Middle frontal gyrus (tissue), 1 donor: Measurements from ENCODE around the gene RASSF4.
A peak's percentile ranks its signal among the peaks of the same experiment; 100 is the strongest.

Source experiments
- DNase-seq: peaks from one replicate; pipeline ENCODE4 v3.0.0-alpha.2; 2015; ENCODE audit warnings: low spot score; ENCODE audit errors: extremely low spot score

The RASSF4 gene

DNA sequence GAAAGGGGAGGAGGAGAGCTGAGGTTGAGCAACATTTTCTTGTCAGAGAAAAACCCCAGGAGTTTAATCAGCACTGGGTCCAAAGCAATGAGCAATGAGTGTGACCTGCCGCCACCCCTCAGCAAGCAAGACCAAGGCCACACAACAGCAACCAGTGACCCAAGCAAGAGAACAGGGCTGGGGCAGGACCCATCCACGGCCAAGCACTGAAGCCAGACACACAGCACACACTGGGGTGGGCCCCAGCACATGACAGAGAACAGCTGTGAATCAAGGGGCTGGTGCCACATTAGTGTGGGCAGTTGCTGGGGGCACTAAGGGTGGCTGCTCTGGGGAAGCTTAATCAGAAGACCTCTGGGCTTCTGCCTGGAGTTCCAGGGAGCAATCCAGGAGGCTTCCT, 32.2 kb upstream of the RASSF4 start:
- no peak for DNase-seq

DNA sequence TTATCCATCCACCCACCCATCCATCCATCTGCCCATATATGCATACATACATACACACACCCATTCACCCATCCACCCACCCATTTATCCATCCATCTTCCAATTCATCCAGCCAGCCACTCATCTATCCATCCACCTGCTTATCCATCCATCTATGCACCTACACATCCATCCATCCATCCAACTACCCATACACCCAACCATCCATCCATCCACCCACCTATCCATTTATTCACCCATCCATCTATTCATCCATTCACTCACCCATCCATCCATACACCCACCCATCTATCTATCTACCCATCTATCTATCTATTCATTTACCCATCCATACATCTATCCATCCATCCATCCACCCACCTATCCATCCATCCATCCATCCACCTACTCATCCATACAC, 31.1 kb upstream of the RASSF4 start:
- DNase-seq, result no peak

DNA sequence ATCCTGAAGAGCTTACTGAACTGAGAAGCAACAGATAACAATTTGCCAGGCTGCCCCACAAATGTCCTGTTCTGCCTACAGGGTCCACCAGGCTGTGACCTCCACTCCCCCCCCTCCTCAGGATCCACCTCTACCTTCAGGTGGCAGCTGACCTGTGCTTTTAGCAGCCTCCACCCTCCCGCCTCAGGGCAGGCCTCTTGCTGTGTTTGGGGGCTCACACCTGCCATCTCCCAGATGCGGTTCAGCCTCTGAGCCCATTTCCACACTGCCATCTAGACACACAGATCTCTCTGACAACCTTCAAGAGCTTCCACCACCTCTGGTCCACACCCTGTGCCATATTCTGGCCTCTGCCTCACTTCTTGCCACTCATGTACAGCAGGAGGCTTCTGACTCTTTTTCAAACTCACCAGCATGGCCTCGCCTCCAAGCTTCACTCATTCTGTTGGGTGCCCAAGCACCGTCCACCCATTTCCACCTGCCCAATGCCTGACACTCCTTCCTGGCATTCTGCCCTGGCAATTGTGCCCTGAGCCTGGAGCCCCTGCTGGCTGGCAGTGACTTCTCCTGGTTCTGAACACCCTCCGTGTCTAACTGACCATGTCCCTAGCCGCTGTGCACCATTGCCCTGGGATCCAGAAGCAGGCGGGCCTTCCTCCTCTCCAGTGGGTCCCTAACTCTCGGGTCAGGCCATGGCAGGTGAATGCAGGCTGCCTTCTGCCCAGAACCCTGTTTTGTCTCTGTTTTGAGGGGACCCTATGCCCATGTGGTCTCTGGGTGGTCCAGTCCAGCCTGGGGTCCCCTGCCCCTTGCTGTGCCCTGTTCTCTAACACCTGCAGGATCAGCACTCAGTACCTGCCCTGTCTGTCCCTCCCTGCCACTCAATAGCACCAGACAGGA, 30.0 kb upstream of the RASSF4 start:
- no peak for DNase-seq

DNA sequence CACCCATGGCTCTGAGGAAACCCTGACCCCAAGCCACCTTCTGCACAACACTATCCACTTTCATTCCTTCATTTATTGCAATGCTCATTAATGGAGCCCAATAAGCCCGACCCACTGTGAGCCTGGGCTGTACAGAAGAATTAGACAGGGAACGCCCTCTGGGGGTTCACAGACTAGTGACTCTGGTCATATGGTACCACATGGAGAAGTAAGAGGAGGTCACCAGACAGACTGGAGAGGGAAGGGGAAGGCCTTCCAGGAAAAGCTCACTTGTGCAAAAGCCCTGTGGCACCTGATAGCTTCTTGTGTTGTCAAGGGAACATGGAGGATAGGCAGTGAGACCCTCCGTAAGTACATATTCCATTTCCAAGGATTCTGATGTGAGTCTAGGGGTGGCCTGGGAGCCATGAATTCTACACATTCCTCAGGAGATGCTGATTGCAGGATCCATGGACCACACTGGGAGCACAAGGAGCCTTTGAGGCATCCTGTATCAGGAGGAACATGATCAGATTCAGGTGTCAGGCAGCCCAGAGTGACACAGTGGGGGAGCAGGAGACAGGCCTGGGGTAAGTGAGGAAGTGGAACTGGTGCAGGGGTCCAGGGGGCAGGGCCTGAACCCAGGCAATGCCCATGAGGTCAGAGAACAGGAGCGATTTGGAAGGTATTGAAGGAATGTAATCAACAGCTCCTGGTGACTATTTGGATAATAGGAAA, 28.5 kb upstream of the RASSF4 start:
- no peak for DNase-seq

DNA sequence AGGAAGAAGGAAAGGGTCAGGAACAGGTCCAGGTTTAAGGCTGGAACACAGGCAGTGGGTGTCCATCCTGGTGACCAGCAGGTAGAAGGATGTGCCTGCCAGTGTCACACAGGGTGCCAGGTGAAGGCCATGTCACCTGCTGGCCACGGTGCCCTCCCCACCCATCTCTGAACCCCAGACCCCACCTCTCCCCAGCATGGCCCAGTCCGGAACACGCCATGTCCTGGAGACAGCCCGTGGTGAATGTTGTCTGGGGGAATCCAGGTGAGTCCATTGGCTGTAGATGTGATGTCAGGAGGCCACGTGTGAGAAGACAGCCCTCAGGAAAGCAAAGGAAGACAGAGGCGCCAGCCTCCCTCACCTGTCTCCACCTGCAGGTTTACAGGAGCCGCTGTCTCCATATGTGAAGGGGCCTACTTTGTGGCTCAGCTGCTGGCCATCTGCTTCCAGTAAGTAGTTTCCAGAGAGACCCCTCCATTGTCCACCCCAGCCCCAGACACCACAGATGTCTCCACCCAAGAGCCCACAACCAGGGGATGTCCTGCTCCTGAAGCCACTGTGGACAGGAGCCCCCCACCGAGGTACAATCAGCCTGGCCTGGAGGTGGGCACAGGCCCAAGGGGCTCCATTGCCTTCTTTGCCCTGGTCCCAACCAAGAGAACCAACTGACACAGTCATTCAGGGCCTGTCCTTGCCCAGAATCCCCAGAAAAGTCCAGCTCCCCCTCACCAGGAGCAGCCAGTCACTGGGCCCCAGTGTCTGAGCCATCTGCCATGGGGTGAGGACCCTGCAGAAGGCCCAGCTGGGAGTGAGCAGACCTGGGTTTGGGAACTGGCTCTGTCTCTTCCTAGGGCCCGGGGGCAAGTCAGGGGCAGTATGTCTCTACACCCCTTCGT, 27.7 kb upstream of the RASSF4 start:
- DNase-seq, result no peak

DNA sequence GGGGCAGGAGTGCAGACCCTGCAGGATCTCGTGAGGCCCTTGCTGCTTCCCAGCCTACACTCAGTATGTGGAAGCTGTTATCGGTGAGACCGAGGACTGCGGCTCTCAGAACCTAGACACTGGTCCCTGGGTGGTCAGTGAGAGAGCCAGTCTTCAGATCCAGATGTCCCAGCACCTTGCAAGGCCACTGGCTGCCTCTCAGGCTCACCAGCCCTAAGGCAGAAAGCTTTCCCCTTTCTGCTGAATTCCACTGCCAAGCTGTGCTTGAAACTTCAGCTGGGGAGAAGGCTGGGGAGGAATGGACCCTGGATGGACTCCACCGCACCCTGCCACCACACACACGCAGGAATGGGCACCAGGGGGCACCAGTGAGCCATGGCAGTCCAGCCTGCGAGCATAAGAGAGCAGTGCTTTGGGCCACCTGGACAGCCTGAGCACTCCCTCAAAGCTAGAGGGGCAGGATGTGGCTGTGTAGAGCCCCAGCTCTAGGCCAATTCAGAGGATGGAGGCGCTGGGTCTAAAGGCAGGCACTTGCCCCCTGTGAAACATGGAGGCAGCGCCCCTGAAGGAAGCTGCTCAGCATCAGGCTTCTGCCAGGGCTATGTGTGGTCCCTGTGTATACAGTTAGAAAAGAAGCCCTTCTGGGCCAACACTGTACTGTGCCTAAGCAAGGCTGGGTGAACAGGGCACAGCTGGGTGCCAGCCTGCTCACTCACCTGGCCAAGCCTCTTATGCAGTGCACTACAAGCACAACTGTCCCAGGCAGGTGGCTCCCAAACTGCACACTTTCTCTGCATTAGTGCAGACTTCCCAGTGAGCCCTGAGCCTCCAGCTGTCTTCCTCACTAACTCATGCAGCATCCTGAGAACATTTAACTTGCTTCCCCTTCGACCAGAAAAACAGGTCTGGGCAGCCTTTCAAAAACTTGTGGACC, 26.8 kb upstream of the RASSF4 start:
- peak; percentile 68 for DNase-seq

DNA sequence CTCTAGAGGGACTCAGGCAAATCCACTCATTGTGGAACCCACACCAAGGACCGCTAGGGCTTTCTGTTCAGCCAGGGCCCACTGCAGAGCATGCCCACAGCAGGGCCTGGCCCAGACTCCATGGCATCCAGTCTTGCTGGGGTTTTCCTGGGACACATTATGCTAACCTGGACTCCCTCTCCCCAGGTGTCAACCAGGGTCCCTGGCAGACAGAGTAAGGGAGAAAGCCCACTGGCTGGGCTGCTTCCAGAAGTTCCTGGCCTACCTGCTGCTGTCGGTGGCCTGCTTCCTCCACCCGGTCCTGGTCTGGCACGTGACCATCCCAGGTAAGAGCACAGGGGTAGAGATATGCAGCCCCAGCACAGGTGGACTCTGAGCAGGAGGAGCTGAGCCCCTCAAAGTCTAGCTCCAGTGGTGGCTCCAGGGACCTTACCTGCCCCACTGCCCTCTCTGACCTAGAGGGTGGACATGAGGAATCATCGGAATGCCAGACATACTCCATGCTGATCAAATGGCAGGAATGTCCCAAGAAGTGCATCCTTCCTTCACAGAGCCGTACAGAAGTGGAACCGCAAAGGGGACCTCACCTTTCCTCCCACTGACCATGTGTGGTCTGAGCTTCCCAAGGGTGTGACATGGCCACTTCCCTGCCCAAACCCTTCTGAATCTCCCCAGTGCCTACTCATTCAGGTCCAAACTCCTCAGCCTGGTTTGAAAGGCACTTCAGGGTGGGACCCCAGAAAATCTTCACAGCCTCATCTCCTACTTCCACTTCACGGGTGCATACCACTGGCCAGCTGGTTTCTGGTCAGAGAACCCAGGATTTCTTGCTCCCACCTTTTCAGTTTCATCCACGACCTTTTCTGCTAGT, 25.9 kb upstream of the RASSF4 start:
- DNase-seq, result no peak

DNA sequence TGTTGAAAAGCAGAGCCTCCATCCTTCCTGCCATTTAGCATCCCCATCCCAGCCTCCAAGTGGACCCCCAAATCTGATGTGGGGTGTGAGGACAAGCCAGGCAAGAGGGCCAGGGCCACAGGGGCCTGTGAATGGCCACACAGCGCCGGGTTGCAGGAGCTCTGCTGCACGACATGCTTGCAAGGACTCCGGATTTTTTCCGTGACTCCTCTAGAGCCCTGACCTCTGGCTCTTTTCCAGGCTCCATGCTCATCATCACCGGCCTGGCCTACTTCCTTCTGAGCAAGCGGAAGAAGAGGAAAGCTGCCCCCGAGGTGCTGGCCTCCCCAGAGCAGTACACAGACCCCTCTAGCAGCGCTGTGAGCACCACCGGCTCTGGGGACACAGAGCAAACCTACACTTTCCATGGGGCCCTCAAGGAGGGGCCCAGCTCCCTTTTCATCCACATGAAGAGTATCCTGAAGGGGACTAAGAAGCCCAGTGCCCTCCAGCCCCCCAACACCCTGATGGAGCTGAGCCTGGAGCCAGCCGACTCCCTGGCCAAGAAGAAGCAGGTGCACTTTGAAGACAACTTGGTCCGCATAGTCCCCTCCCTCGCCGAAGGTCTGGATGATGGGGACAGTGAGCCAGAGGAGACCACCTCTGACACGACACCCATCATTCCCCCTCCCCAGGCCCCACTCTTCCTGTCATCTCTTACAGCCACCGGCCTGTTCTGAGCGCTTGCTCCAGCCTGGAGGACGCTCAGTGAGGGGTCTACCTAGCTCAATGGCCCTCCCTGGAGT, 25.0 kb upstream of the RASSF4 start:
- DNase-seq, result no peak

DNA sequence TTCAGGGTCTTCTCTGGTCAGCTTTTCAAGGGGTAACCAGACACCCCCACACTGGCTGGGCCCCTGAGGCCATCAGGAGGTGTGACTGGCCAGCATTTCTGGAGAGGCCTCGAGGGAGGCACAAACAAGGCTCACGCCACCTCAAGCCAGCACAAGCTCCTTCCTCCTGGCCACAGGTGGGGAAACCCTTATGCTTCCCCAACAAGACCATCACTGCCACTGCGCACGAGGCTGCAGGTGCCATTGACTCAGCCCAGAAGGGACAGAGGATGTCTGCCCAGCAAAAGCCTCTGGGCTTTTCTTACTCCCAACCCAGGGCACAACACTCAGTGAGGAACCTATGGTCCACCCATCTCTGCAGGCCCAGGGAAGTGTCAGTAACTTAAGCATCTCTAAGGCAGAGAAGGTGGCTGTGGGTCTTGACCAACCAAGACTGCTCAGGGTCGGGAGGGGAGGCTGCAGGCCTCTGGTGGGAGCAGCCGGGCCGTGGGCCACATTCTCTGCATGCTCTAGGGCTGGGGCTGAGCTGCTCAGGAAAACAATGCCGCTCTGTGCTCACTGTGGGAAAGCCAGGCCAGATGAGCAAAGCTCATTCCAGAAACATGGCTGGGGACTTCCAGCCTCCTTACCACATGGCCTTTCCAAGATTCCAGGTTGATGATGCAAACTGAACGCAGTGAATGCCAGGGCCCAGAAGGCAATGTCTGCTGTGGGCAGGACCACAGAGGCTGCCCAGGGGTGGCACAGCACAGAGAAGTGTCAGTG, 24.2 kb upstream of the RASSF4 start:
- peak; percentile 8 for DNase-seq

DNA sequence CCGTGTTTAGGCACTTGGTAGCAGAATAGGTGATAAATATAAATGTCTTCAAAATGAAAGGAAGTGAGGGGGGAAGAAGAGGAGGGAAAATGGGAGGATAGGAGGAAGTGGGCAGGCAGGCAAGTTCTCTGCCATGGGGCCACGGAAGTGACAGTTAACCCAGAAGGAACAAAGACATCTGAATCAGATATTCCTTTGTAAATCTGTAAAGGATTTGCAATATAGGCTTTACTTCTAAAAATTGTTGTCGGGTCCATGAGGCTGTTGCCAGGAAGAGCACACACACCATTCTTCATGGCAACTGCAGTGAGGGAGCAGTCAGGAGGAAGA, 23.7 kb upstream of the RASSF4 start:
- no peak for DNase-seq

DNA sequence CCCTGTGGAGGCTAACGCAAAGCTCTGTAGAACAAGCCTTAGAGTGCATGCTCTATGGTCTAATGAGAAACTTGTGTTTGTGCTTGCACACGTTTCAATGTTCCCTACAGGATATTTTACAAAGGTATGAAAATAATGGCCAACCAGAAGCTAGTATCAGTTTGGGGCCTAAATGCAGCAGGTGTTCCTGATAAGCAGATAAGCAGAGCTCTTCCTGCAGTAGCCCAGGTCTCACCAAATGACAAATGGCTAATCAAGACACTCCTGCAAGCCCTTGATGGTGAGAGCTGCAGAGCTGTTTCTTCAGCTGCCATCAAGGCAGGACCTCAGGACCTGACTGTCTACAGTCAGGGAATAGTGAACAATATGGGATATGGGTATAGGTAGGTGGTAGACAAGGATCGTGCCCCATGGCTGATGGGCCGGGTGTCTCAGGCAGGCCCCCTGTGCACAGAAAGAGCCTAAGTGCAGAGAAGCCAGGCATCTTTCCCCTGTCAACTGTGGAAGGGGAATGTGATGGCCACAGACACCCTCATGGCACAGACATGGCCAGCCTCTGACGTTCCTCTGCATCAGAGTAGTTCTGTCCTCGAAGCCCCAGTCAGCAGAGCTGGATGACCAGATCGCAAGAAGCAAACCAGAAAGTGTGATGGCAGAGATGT, 23.2 kb upstream of the RASSF4 start:
- DNase-seq, result no peak

DNA sequence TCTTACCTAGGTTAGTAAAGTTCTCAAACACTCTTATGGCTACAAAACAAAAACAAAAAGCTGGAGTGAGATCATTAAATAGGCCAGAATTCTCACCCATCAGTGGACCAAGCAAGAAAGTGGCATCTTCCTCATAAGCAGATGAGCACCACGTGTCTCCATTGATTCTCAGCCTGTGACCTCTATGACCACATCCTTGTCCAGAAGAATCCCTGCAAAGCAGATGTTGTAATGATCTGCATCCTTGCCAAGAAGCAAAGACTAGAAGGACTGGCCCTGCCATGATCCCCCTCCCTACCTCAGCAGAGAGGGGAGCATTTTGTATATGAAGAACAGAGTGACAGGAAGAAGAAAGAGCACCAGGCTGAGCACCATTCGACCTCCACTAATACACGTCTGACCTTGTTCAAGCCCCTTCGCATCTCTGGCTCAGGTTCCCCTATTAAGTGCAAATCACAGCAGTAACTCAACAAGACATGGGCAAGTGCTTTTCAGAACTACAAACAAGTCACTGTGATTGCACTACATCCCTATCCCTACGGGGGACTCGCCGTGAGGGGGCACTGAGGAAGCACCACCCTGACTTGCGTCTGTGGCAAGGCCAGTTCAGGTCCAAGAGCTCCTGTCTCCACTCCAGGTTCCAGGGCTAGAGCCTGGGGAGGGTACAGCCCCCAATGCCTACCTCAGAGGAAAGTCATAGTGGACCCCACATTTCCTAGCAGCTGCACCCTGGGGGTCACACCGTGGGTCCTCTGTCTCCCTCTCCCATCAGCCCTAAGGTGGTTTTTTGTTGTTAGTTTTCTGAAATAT, 22.2 kb upstream of the RASSF4 start:
- no peak for DNase-seq

DNA sequence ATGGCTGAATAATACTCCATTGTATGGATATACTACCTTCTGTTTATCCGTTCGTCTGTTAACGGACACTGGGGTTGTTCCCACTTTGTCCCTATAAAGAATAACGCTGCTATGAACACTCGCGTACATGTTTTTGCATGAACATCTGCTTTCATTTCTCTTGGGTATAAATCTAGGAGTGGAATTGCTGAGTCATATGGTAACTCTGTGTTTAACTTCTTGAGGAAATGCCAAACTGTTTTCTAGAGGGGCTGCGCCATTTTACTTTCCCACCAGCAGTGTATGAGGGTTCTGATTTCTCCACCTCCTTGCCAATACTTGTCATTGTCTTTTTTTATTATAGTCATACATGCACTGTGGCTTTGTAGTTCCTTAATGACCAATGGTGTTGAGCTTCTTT, 20.6 kb upstream of the RASSF4 start:
- no peak for DNase-seq

DNA sequence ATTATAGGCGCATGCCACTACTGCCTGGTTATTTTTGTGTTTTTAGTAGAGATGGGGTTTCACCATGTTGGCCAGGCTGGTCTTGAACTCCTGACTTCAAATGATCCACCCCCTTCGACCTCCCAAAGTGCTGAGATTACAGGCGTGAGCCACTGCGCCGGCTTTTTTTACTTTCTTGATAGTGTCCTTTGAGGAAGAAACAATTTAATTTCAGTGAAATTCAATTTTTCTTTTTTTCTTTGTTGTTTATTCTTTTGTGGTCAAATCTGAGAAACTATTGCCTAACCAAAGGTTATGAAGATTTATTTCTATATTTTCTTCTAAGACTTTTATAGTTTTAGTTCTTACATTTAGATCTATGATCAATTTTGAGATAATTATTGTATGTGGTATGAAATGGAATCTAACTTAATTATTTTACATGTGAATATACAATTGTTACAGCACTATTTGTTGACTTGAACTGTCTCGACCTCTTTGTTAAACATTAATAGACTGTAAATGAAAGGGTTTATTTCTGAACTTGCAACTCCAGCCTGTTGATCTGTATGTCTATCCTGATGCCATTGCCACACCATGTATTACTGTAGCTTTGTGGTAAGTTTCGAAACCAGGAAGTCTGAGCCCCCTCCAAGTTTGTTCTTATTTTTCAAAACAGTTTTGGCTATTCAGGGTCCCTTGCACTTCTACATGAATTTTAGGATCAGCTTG, 19.8 kb upstream of the RASSF4 start:
- no peak for DNase-seq

DNA sequence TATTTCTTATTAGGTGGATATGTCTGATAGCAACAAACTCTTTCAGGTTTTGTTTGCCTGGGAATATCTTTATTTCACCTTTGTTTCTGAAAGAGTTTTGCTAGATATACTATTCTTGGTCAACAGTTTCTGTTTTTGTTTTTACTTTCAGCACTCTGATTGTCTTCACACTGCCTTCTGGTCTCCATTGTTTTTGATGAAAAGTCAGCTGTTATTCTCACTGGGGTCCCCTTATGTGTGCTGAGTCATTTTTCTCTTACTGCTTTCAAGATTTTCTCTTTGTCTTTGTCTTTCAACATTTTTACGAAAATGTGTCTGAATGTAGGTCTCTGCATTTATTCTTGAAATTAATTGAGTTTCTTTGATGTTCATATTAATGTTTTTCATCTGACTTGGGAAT, 15.2 kb upstream of the RASSF4 start:
- no peak for DNase-seq

DNA sequence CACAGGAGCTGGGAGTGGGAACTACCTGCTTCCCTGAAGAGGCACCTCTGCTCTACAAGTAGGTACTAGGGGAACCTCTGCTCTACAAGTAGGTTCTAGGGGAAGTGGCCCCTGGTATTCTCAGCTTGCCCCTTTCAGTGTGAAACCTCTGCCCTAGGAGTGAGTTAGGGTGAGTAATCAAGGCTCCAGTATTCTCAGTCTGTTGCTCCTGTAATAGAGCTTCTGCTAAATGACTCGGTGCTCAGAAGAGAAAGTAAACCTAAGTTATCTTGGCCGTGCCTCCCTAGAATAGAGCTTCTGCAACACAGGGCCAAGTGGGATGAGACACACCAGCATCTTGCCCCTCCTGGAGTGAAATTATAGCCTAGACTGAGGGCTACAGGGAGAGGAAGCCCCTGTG, 13.4 kb upstream of the RASSF4 start:
- DNase-seq, result no peak
